ENCODE results near the gene C10orf143.
"Not testable (repeated sequence)": the region's sequence is repeated elsewhere in the genome, so short reads cannot be mapped to it uniquely, and the experiment has no call there.

The C10orf143 gene

GRCh38 chr10:130027716-130028464 is 82.7 kb downstream of the C10orf143 start:
- DNase-seq = no peak

- no peak for DNase-seq
Measured at GRCh38 chr10:130026670-130027456, 83.8 kb downstream of the C10orf143 start.

- DNase-seq = no peak
Measured at GRCh38 chr10:130025811-130026485, 84.7 kb downstream of the C10orf143 start.

GRCh38 chr10:130025326-130025725 is 85.3 kb downstream of the C10orf143 start:
- DNase-seq = no peak

- no peak for DNase-seq
Measured at GRCh38 chr10:130024779-130025325, 85.8 kb downstream of the C10orf143 start.

GRCh38 chr10:130024326-130024725 is 86.3 kb downstream of the C10orf143 start:
- DNase-seq = not testable (repeated sequence)

GRCh38 chr10:130023454-130024230 is 87.0 kb downstream of the C10orf143 start:
- DNase-seq = no peak

GRCh38 chr10:130022511-130023299 is 87.9 kb downstream of the C10orf143 start:
- no peak for DNase-seq

- DNase-seq = no peak
Measured at GRCh38 chr10:130022086-130022485, 88.5 kb downstream of the C10orf143 start.

GRCh38 chr10:130021383-130021950 is 89.2 kb downstream of the C10orf143 start:
- no peak for DNase-seq

- no peak for DNase-seq
Measured at GRCh38 chr10:130020651-130021382, 89.8 kb downstream of the C10orf143 start.

- no peak for DNase-seq
Measured at GRCh38 chr10:130018730-130019185, 91.9 kb downstream of the C10orf143 start.

GRCh38 chr10:130018265-130018664 is 92.4 kb downstream of the C10orf143 start:
- DNase-seq = no peak

GRCh38 chr10:130017631-130018022 is 93.0 kb downstream of the C10orf143 start:
- DNase-seq = no peak

GRCh38 chr10:130016993-130017630 is 93.5 kb downstream of the C10orf143 start:
- DNase-seq = no peak

- no peak for DNase-seq
Measured at GRCh38 chr10:130016095-130016494, 94.5 kb downstream of the C10orf143 start.

- no peak for DNase-seq
Measured at GRCh38 chr10:130015075-130015695, 95.4 kb downstream of the C10orf143 start.

- no peak for DNase-seq
Measured at GRCh38 chr10:130014263-130015074, 96.2 kb downstream of the C10orf143 start.
